Measurements from ENCODE around the gene ARID3A.

ARID3A gene

DNA sequence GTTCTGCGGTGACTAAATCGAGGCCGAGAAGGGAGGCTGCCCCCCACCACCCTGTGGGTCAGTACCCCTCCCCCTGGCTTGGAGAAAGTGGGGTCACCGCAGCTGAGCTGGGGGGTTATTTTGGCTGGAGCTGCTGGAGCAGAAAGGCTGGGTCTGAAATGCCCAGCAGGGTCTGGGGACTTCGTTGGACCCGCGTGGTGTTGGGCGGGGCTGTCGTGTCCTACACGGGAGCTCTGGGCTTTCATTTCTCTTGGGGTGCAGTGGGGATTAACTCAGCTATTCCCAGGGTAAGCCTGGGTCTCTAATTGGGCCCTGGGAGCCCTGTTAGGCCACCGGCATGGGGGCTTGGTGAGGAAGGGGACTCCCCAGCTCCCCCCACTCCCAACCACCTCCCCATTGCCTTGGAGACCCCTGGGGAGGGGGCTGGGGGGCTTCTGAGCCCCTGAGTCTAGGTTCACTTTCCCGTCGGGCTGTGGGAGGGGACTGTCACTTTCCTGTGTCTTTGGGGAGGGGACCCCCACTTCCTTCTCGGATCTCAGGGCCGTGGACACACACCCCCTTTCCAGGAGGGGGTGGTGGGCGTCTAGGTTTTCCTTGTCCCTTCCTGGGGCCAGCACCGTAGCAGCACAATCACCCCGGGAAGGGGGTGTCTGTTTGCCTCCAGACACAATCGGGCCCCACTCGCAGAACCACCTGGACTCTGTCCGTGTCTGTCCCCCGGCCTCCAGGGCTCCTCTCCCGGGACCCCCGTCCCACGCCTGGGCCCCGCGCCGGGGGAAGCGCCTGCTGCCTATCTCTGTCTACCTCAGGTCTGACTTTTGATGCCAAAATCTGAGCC is 48.1 kb downstream of the ARID3A start:
- Histone ChIP-seq H3K27me3 (ENCODE audit: insufficient read depth, low read length, poor library complexity, severe bottlenecking) (no peaks in the 10 kb centered on the region), H3K79me2 (ENCODE audit: insufficient read depth, low read length) (no peaks in the 10 kb centered on the region), H3K9me3 (ENCODE audit: insufficient read depth, low read depth, low read length) (peaks cover 8% of the 10 kb centered on the region; the same call in 1 of the 2 replicates), H3K36me3 (ENCODE audit: insufficient read depth, low read length) (peaks cover 19% of the 10 kb centered on the region), H3K9ac (ENCODE audit: low read depth, low read length, poor library complexity, severe bottlenecking) (no peak overlapping the region), H4K20me1 (ENCODE audit: insufficient read depth, low read length, poor library complexity, severe bottlenecking) (no peaks in the 10 kb centered on the region), H3K4me1 (ENCODE audit: insufficient read depth, low read length, poor library complexity, severe bottlenecking) (no peaks in the 10 kb centered on the region), H3F3A (ENCODE audit: low read depth) (no peaks in the 10 kb centered on the region), H3K4me2 (ENCODE audit: low read depth, low read length, poor library complexity, severe bottlenecking) (no peak overlapping the region), H3K9me2 (replicated peaks; ENCODE audit: low read depth, low read length) (no peaks in the 10 kb centered on the region), H2AFZ (ENCODE audit: low read length) (no peak overlapping the region), H3K4me3 (ENCODE audit: low read length, poor library complexity, severe bottlenecking) (no peak overlapping the region)
- no peak for TF ChIP-seq EZH2phosphoT487 (IDR thresholded peaks at IDR 0.05; ENCODE audit: borderline replicate concordance)
- TF ChIP-seq, protein P1, sequence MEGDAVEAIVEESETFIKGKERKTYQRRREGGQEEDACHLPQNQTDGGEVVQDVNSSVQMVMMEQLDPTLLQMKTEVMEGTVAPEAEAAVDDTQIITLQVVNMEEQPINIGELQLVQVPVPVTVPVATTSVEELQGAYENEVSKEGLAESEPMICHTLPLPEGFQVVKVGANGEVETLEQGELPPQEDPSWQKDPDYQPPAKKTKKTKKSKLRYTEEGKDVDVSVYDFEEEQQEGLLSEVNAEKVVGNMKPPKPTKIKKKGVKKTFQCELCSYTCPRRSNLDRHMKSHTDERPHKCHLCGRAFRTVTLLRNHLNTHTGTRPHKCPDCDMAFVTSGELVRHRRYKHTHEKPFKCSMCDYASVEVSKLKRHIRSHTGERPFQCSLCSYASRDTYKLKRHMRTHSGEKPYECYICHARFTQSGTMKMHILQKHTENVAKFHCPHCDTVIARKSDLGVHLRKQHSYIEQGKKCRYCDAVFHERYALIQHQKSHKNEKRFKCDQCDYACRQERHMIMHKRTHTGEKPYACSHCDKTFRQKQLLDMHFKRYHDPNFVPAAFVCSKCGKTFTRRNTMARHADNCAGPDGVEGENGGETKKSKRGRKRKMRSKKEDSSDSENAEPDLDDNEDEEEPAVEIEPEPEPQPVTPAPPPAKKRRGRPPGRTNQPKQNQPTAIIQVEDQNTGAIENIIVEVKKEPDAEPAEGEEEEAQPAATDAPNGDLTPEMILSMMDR (conservative IDR thresholded peaks at IDR 0.05; ENCODE audit: low read length) = no peak

DNA sequence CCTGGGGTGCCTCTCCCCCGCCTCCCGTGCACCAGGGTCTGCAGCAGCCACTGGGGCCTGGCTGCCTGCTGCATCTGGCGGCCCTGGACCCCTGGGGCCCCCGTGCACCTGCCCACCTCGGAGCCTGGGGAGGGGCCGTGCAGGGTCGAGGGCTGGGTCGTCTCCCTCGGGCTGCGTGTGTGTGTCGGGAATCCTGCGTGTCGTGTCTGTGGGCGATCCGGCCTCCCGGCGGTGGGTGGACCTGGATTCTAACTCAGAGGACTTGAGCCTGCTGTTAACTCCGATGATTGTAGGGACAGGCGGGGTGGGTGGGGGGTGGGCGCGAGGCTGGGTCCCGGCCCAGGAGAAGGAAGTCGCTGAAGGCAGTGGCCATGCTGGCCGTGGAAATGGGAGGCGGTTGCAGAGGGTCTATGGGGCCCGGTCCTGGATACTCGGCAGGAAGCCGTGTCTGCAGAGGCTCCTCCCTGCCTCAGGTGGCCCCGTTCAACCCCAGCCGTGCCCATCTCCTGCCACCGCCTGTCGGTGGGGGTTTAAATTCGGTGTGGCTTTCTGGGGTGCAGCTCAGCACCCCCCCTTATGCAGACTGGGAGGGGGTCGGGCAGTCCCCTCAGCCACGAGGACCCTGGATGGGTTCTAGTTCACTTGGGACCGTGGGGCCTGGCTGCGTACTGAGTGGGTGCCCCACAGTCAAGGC is 48.9 kb downstream of the ARID3A start:
- no peaks in the 10 kb centered on the region for H3F3A ChIP-seq (ENCODE audit: low read depth)
- H2AFZ ChIP-seq (ENCODE audit: low read length) = no peak overlapping the region
- H3K27me3 ChIP-seq (ENCODE audit: insufficient read depth, low read length, poor library complexity, severe bottlenecking) = no peaks in the 10 kb centered on the region
- H3K4me3 ChIP-seq (ENCODE audit: low read length, poor library complexity, severe bottlenecking) = no peak overlapping the region
- H3K4me2 ChIP-seq (ENCODE audit: low read depth, low read length, poor library complexity, severe bottlenecking) = no peak overlapping the region
- no peak overlapping the region for H3K9ac ChIP-seq (ENCODE audit: low read depth, low read length, poor library complexity, severe bottlenecking)
- no peak for TF ChIP-seq EZH2phosphoT487 (IDR thresholded peaks at IDR 0.05; ENCODE audit: borderline replicate concordance)
- TF ChIP-seq, protein P1 (conservative IDR thresholded peaks at IDR 0.05; ENCODE audit: low read length) = no peak
- no peaks in the 10 kb centered on the region for H3K9me2 ChIP-seq (replicated peaks; ENCODE audit: low read depth, low read length)
- H3K36me3 ChIP-seq (ENCODE audit: insufficient read depth, low read length) = peaks cover 19% of the 10 kb centered on the region
- H3K9me3 ChIP-seq (ENCODE audit: insufficient read depth, low read depth, low read length) = peaks cover 8% of the 10 kb centered on the region; the same call in 1 of the 2 replicates
- H3K79me2 ChIP-seq (ENCODE audit: insufficient read depth, low read length) = no peaks in the 10 kb centered on the region
- H4K20me1 ChIP-seq (ENCODE audit: insufficient read depth, low read length, poor library complexity, severe bottlenecking) = no peaks in the 10 kb centered on the region
- no peaks in the 10 kb centered on the region for H3K4me1 ChIP-seq (ENCODE audit: insufficient read depth, low read length, poor library complexity, severe bottlenecking)

DNA sequence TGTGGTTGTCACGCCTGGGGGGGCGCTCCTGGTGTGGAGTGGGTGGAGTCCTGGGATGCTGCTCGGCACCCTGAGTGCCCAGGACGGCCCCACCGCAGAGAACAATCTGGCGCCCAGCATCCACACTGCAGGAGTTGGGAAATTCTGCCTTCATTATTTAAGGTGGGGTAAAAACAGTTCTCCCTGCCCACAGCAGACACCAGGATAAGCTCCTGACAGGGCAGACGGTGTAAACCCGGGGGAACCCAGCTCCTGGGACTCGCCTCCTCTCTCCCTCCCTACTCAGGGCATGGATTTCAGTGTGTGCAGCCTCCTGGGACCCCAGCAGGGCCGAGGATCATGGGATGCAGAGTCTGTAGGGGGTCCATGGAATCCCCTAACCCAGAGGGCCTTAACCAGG is 50.6 kb downstream of the ARID3A start:
- Histone ChIP-seq H3K36me3 (ENCODE audit: insufficient read depth, low read length) (peaks cover 8% of the 10 kb centered on the region; the same call in 1 of the 2 replicates), H3K9ac (ENCODE audit: low read depth, low read length, poor library complexity, severe bottlenecking) (no peak overlapping the region), H2AFZ (ENCODE audit: low read length) (no peak overlapping the region), H3K4me3 (ENCODE audit: low read length, poor library complexity, severe bottlenecking) (no peak overlapping the region), H3K9me3 (ENCODE audit: insufficient read depth, low read depth, low read length) (no peaks in the 10 kb centered on the region), H3K4me2 (ENCODE audit: low read depth, low read length, poor library complexity, severe bottlenecking) (no peak overlapping the region), H3K27me3 (ENCODE audit: insufficient read depth, low read length, poor library complexity, severe bottlenecking) (no peaks in the 10 kb centered on the region), H3K9me2 (replicated peaks; ENCODE audit: low read depth, low read length) (no peaks in the 10 kb centered on the region), H3K4me1 (ENCODE audit: insufficient read depth, low read length, poor library complexity, severe bottlenecking) (no peaks in the 10 kb centered on the region), H3K79me2 (ENCODE audit: insufficient read depth, low read length) (no peaks in the 10 kb centered on the region), H3F3A (ENCODE audit: low read depth) (no peaks in the 10 kb centered on the region), H4K20me1 (ENCODE audit: insufficient read depth, low read length, poor library complexity, severe bottlenecking) (no peaks in the 10 kb centered on the region)
- TF ChIP-seq, protein P1 (conservative IDR thresholded peaks at IDR 0.05; ENCODE audit: low read length) = no peak
- TF ChIP-seq EZH2phosphoT487 (IDR thresholded peaks at IDR 0.05; ENCODE audit: borderline replicate concordance) = no peak

All from Loucy (cell line).